DND-41 (cell line): ENCODE measurements around the gene AHNAK2.

Source experiments
- ATAC-seq: fragments of 200-7000 bp; cut with Tn5 transposase; 3 replicates; pipeline ENCODE4 v1.9.1; 2021; ENCODE audit warnings: low read depth; ENCODE audit not compliant: insufficient read depth
- DNase-seq: peaks from one replicate; pipeline ENCODE4 v3.0.0-alpha.2; 2020
- H2AFZ ChIP-seq: 2 replicates; pipeline ENCODE4 v1.6.0; 2012; ENCODE audit warnings: low read depth, low read length
- H3K27ac ChIP-seq: 2 replicates; pipeline ENCODE4 v1.5.1; 2012; ENCODE audit warnings: low read length, inconsistent platforms
- H3K27me3 ChIP-seq: fragments of 200-600 bp; sonication (generic); 2 replicates; pipeline ENCODE4 v1.6.0; 2012; ENCODE audit warnings: low read length, mild to moderate bottlenecking, inconsistent platforms; ENCODE audit not compliant: insufficient read depth, poor library complexity
- H3K36me3 ChIP-seq: 2 replicates; pipeline ENCODE4 v1.5.1; 2012; ENCODE audit warnings: low read length, inconsistent platforms; ENCODE audit not compliant: insufficient read depth
- H3K4me1 ChIP-seq: 2 replicates; pipeline ENCODE4 v1.5.1; 2012; ENCODE audit warnings: mild to moderate bottlenecking, low read length; ENCODE audit not compliant: insufficient read depth
- H3K4me2 ChIP-seq: 2 replicates; pipeline ENCODE4 v1.6.0; 2012; ENCODE audit warnings: mild to moderate bottlenecking, moderate library complexity, low read length, inconsistent platforms; ENCODE audit not compliant: insufficient read depth
- H3K4me3 ChIP-seq, 2 experiments: fragments of 200-600 bp in 1 of 2; shearing (Covaris generic) in 1 of 2; 2 replicates each; pipeline ENCODE4 v1.5.1; 2012 to 2016; ENCODE audit warnings: inconsistent platforms in 2 of 2, low read length in 2 of 2, mild to moderate bottlenecking in 2 of 2, low read depth in 1 of 2, moderate library complexity in 1 of 2
- H3K79me2 ChIP-seq: 2 replicates; pipeline ENCODE4 v1.6.0; 2012; ENCODE audit warnings: low read length, inconsistent platforms; ENCODE audit not compliant: insufficient read depth
- H3K9ac ChIP-seq: 2 replicates; pipeline ENCODE4 v1.6.0; 2012; ENCODE audit warnings: low read depth, mild to moderate bottlenecking, inconsistent platforms, low read length, moderate library complexity
- H3K9me3 ChIP-seq: 2 replicates; pipeline ENCODE4 v1.5.1; 2012; ENCODE audit warnings: low read length, moderate library complexity, mild to moderate bottlenecking, inconsistent platforms; ENCODE audit not compliant: insufficient read depth, severe bottlenecking
- H4K20me1 ChIP-seq: 2 replicates; pipeline ENCODE4 v1.6.0; 2012; ENCODE audit warnings: low read length; ENCODE audit not compliant: insufficient read depth
- CTCF ChIP-seq: IDR thresholded peaks from 2 replicates; pipeline ENCODE4 v1.5.1; 2012; ENCODE audit warnings: borderline replicate concordance, low read length, moderate library complexity, mild to moderate bottlenecking; ENCODE audit not compliant: poor library complexity, severe bottlenecking; ENCODE audit errors: extremely low read depth
- EZH2 ChIP-seq: IDR thresholded peaks from 3 replicates; pipeline ENCODE4 v1.6.1; 2012; ENCODE audit warnings: borderline replicate concordance, low read depth, mild to moderate bottlenecking, moderate library complexity, low read length, inconsistent platforms; ENCODE audit not compliant: severe bottlenecking

Gene AHNAK2

DNA sequence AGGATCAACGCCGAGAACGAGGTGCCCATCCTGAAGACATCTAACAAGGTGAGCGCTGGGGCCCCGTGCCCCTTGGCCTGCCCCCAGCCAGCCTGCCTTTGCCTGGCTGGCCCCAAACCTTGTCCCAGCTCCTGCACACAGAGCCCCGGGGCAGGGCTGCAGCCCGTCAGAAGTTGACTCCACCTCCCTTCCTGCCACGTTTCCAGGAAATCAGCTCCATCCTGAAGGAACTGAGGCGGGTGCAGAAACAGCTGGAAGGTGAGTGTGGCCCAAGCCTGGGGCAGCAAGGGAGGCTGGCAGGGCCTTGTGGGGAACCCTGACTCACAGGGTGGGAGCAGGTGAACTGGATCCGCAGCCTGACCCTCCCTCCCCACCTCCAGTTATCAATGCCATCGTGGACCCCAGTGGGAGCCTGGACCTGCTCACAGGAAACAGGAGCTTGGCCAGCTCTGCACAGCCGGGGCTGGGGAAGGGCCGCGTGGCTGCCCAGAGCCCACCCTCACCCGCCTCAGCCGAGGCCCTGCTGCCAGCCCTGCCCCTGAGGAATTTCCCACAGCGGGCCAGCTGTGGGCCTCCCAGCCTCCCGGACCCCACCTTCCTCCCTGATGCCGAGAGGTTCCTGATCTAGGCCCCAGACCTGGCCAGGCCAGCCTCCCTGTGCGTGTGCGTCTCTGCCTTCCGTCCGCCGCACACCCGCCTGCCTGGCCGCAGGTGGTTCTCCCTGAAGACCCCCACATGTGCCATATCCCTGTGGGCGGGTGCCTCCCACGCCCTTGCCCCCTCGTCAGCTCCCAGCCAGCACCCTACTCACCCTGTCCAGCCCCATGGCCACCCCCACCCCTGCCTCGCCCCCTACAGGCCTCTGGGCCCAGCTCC lies 83.6 kb downstream of the AHNAK2 start:
- Histone ChIP-seq H3K9me3 (no peaks in the 10 kb centered on the region), H3K4me2 (no peak overlapping the region), H2AFZ (no peak overlapping the region), H3K36me3 (no peaks in the 10 kb centered on the region), H3K27me3 (no peaks in the 10 kb centered on the region), H3K4me1 (no peaks in the 10 kb centered on the region), H3K9ac (no peak overlapping the region), H3K4me3 (no peak overlapping the region), H3K79me2 (no peaks in the 10 kb centered on the region), H4K20me1 (no peaks in the 10 kb centered on the region; the same call in 1 of the 2 replicates), H3K27ac (no peak overlapping the region)
- TF ChIP-seq EZH2: no peak
- TF ChIP-seq CTCF: no peak
- ATAC-seq: no peak
- no peak for DNase-seq

- DNase-seq: no peak
- no peaks in the 10 kb centered on the region for H3K9me3 ChIP-seq
These were observed 84.6 kb downstream of the AHNAK2 start for GRCh38 chr14:104893435-104894207.

GRCh38 chr14:104892531-104893434 lies 85.4 kb downstream of the AHNAK2 start:
- Histone ChIP-seq H3K79me2 (no peaks in the 10 kb centered on the region), H3K4me1 (no peaks in the 10 kb centered on the region), H3K36me3 (no peaks in the 10 kb centered on the region), H4K20me1 (no peaks in the 10 kb centered on the region; the same call in 1 of the 2 replicates), H3K27me3 (no peaks in the 10 kb centered on the region), H2AFZ (no peak overlapping the region), H3K4me3 (no peak overlapping the region), H3K4me2 (no peak overlapping the region), H3K9me3 (no peaks in the 10 kb centered on the region), H3K9ac (no peak overlapping the region), H3K27ac (no peak overlapping the region)
- DNase-seq (no peak), ATAC-seq (no peak)
- TF ChIP-seq EZH2 (no peak), CTCF (no peak)

More at GRCh38 chr14:104893435-104894207, 84.6 kb downstream of the AHNAK2 start:
- Histone ChIP-seq H3K4me3 (no peak overlapping the region), H3K27me3 (no peaks in the 10 kb centered on the region), H3K4me2 (no peak overlapping the region), H4K20me1 (no peaks in the 10 kb centered on the region; the same call in 1 of the 2 replicates), H3K9ac (no peak overlapping the region), H3K4me1 (no peaks in the 10 kb centered on the region), H3K79me2 (no peaks in the 10 kb centered on the region), H3K27ac (no peak overlapping the region), H3K36me3 (no peaks in the 10 kb centered on the region), H2AFZ (no peak overlapping the region)
- TF ChIP-seq CTCF (no peak), EZH2 (no peak)
- ATAC-seq: 0 out of 3 replicates have a peak, but pooled peaks have one; percentile 27
